ENCODE data around the gene GTF2H4. TPM values are rescaled to one million over a fixed set of nuclear protein-coding genes. Genes with fewer than 3 reads are reported as not detected.
A peak's percentile ranks its signal among the peaks of the same experiment; 100 is the strongest.

GTF2H4 gene
- total RNA-seq, 2 donors from 2014 or later = 60.0 to 67.9 TPM

GRCh38 chr6:30879684-30880427 lies 28.2 kb upstream of the GTF2H4 start:
- Histone ChIP-seq H3K27me3 (ENCODE audit: control insufficient read depth, insufficient read depth, low read length, poor library complexity, severe bottlenecking) (no peaks in the 10 kb centered on the region), H3K36me3 (ENCODE audit: control insufficient read depth, insufficient read depth, low read length) (no peaks in the 10 kb centered on the region), H3K27ac (ENCODE audit: low read depth, low read length) (peak overlapping the region; percentile 99), H3K4me3 (ENCODE audit: low read length) (peak overlapping the region; percentile 74), H3K9ac (ENCODE audit: extremely low read depth, low read length, poor library complexity, severe bottlenecking) (no peak overlapping the region), H3K9me3 (ENCODE audit: control insufficient read depth, low read length) (no peaks in the 10 kb centered on the region), H3K4me1 (ENCODE audit: control insufficient read depth, insufficient read depth, low read length) (peaks cover 5% of the 10 kb centered on the region)
- DNase-seq = peak; percentile 44
- H3K4me1 Mint-ChIP-seq = peaks cover 45% of the 10 kb centered on the region
- peaks cover 8% of the 10 kb centered on the region for H3K9me3 Mint-ChIP-seq
- H3K36me3 Mint-ChIP-seq (ENCODE audit: low read depth) = peaks cover 3% of the 10 kb centered on the region
- H3K27ac Mint-ChIP-seq = no peak overlapping the region
- H3K27me3 Mint-ChIP-seq (ENCODE audit: insufficient read depth) = peaks cover 3% of the 10 kb centered on the region
- no peak for TF ChIP-seq CTCF (conservative IDR thresholded peaks at IDR 0.05)
- WGBS, 2 experiments (ENCODE audit: insufficient coverage in 1 of 2, insufficient read length in 1 of 2) = 75 to 76% methylated on average over 5 to 8 of the region's 8 CpGs
- H3K4me3 Mint-ChIP-seq = no peak overlapping the region

- H3K4me1 Mint-ChIP-seq = peaks cover 54% of the 10 kb centered on the region
- no peaks in the 10 kb centered on the region for H3K36me3 ChIP-seq (ENCODE audit: control insufficient read depth, insufficient read depth, low read length)
- H3K27me3 Mint-ChIP-seq (ENCODE audit: insufficient read depth) = peaks cover 3% of the 10 kb centered on the region
- peak overlapping the region; percentile 99 for H3K27ac ChIP-seq (ENCODE audit: low read depth, low read length)
- peak overlapping the region; percentile 13 for H3K9ac ChIP-seq (ENCODE audit: extremely low read depth, low read length, poor library complexity, severe bottlenecking)
- peak overlapping the region; percentile 74 for H3K4me3 ChIP-seq (ENCODE audit: low read length)
- WGBS, 2 experiments (ENCODE audit: insufficient coverage in 1 of 2, insufficient read length in 1 of 2) = 20 to 22% methylated on average over 4 to 16 of the region's 16 CpGs
- TF ChIP-seq CTCF (conservative IDR thresholded peaks at IDR 0.05) = no peak
- peak; percentile 90 for DNase-seq
- peaks cover 11% of the 10 kb centered on the region for H3K4me1 ChIP-seq (ENCODE audit: control insufficient read depth, insufficient read depth, low read length)
- H3K27me3 ChIP-seq (ENCODE audit: control insufficient read depth, insufficient read depth, low read length, poor library complexity, severe bottlenecking) = no peaks in the 10 kb centered on the region
- no peaks in the 10 kb centered on the region for H3K9me3 Mint-ChIP-seq
- no peaks in the 10 kb centered on the region for H3K36me3 Mint-ChIP-seq (ENCODE audit: low read depth)
- no peak overlapping the region for H3K27ac Mint-ChIP-seq
- no peaks in the 10 kb centered on the region for H3K9me3 ChIP-seq (ENCODE audit: control insufficient read depth, low read length)
- H3K4me3 Mint-ChIP-seq = peak overlapping the region; percentile 79
These were observed 27.2 kb upstream of the GTF2H4 start for GRCh38 chr6:30880698-30881252.

- Mint-ChIP-seq H3K9me3 (no peaks in the 10 kb centered on the region), H3K27me3 (ENCODE audit: insufficient read depth) (peaks cover 3% of the 10 kb centered on the region), H3K27ac (peak overlapping the region; percentile 69), H3K4me3 (peak overlapping the region; percentile 79), H3K4me1 (peaks cover 62% of the 10 kb centered on the region), H3K36me3 (ENCODE audit: low read depth) (no peaks in the 10 kb centered on the region)
- no peaks in the 10 kb centered on the region for H3K27me3 ChIP-seq (ENCODE audit: control insufficient read depth, insufficient read depth, low read length, poor library complexity, severe bottlenecking)
- H3K4me1 ChIP-seq (ENCODE audit: control insufficient read depth, insufficient read depth, low read length) = peaks cover 18% of the 10 kb centered on the region
- peak overlapping the region; percentile 13 for H3K9ac ChIP-seq (ENCODE audit: extremely low read depth, low read length, poor library complexity, severe bottlenecking)
- H3K36me3 ChIP-seq (ENCODE audit: control insufficient read depth, insufficient read depth, low read length) = no peaks in the 10 kb centered on the region
- H3K9me3 ChIP-seq (ENCODE audit: control insufficient read depth, low read length) = no peaks in the 10 kb centered on the region
- no peak for TF ChIP-seq CTCF (conservative IDR thresholded peaks at IDR 0.05)
- peak overlapping the region; percentile 99 for H3K27ac ChIP-seq (ENCODE audit: low read depth, low read length)
- DNase-seq = peak; percentile 65
- WGBS, 2 experiments (ENCODE audit: insufficient coverage in 1 of 2, insufficient read length in 1 of 2) = 45 to 72% methylated on average over 10 to 14 of the region's 14 CpGs
- peak overlapping the region; percentile 90 for H3K4me3 ChIP-seq (ENCODE audit: low read length)
These were observed 26.4 kb upstream of the GTF2H4 start for GRCh38 chr6:30881392-30882203.

Measured in endodermal cell (in vitro differentiated cells).